Stimulated activated memory B cell treated with anti-CD40 and anti-IgM and Interleukin-4, amounts not matched to agents 10 μg/mL and 1 μg/mL and 100 μg/mL, for 72 hours (primary cell): ENCODE data around the gene USP10.
"Not testable (repeated sequence)": the region's sequence is repeated elsewhere in the genome, so short reads cannot be mapped to it uniquely, and the experiment has no call there.

Source experiments
- ATAC-seq: fragments of 150-1000 bp; cut with Tn5 transposase; 2 replicates; pipeline ENCODE4 v1.10.0; 2021
- H3K27ac Mint-ChIP-seq: one replicate; pipeline ENCODE4 v1.8.0; 2022; ENCODE audit warnings: mild to moderate bottlenecking, mixed read lengths
- H3K27me3 Mint-ChIP-seq: one replicate; pipeline ENCODE4 v1.8.0; 2022; ENCODE audit warnings: mixed read lengths
- H3K36me3 Mint-ChIP-seq: one replicate; pipeline ENCODE4 v1.8.0; 2022; ENCODE audit warnings: mixed read lengths
- H3K4me1 Mint-ChIP-seq: one replicate; pipeline ENCODE4 v1.8.0; 2022; ENCODE audit warnings: mixed read lengths
- H3K4me3 Mint-ChIP-seq: one replicate; pipeline ENCODE4 v1.8.0; 2022; ENCODE audit warnings: mild to moderate bottlenecking, moderate library complexity, mixed read lengths
- H3K9me3 Mint-ChIP-seq: one replicate; pipeline ENCODE4 v1.8.0; 2022; ENCODE audit warnings: mixed read lengths

The USP10 gene

GRCh38 chr16:84683691-84684591, 15.9 kb upstream of the USP10 start:
- Mint-ChIP-seq H3K27me3 (peaks cover 29% of the 10 kb centered on the region), H3K27ac (no peak overlapping the region), H3K36me3 (peaks cover 4% of the 10 kb centered on the region), H3K9me3 (no peaks in the 10 kb centered on the region), H3K4me3 (no peak overlapping the region), H3K4me1 (peaks cover 35% of the 10 kb centered on the region)
- no peak for ATAC-seq

- no peak overlapping the region for H3K4me3 Mint-ChIP-seq
- no peak for ATAC-seq
- H3K36me3 Mint-ChIP-seq = peaks cover 4% of the 10 kb centered on the region
- no peak overlapping the region for H3K27ac Mint-ChIP-seq
- H3K4me1 Mint-ChIP-seq = peaks cover 35% of the 10 kb centered on the region
- H3K9me3 Mint-ChIP-seq = no peaks in the 10 kb centered on the region
- H3K27me3 Mint-ChIP-seq = peaks cover 25% of the 10 kb centered on the region
Observed at GRCh38 chr16:84684592-84684965, 15.2 kb upstream of the USP10 start.

GRCh38 chr16:84685210-84685609, 14.6 kb upstream of the USP10 start:
- Mint-ChIP-seq H3K9me3 (no peaks in the 10 kb centered on the region), H3K27me3 (peaks cover 20% of the 10 kb centered on the region), H3K27ac (no peak overlapping the region), H3K4me1 (peaks cover 35% of the 10 kb centered on the region), H3K36me3 (peaks cover 4% of the 10 kb centered on the region), H3K4me3 (no peak overlapping the region)
- ATAC-seq = no peak

GRCh38 chr16:84686707-84687298, 13.0 kb upstream of the USP10 start:
- H3K4me3 Mint-ChIP-seq = no peak overlapping the region
- ATAC-seq = no peak

GRCh38 chr16:84687715-84688114, 12.1 kb upstream of the USP10 start:
- H3K36me3 Mint-ChIP-seq = peaks cover 4% of the 10 kb centered on the region
- peak overlapping the region; percentile 77 for H3K27ac Mint-ChIP-seq
- peaks cover 40% of the 10 kb centered on the region for H3K4me1 Mint-ChIP-seq
- H3K4me3 Mint-ChIP-seq = peak overlapping the region; percentile 26
- peak; percentile 97 for ATAC-seq
- H3K9me3 Mint-ChIP-seq = peaks cover 3% of the 10 kb centered on the region
- H3K27me3 Mint-ChIP-seq = peaks cover 16% of the 10 kb centered on the region

More at GRCh38 chr16:84686707-84687298, 13.0 kb upstream of the USP10 start:
- Mint-ChIP-seq H3K36me3 (peaks cover 4% of the 10 kb centered on the region), H3K9me3 (no peaks in the 10 kb centered on the region), H3K27ac (peak overlapping the region; percentile 48), H3K4me1 (peaks cover 35% of the 10 kb centered on the region), H3K27me3 (peaks cover 16% of the 10 kb centered on the region)

- peak overlapping the region; percentile 77 for H3K27ac Mint-ChIP-seq
- not testable (repeated sequence) for H3K36me3 Mint-ChIP-seq, H3K4me3 Mint-ChIP-seq, H3K9me3 Mint-ChIP-seq
- peaks cover 16% of the 10 kb centered on the region for H3K27me3 Mint-ChIP-seq
- H3K4me1 Mint-ChIP-seq = peaks cover 40% of the 10 kb centered on the region
- ATAC-seq = peak; percentile 32
Observed at GRCh38 chr16:84688163-84688562, 11.6 kb upstream of the USP10 start.

GRCh38 chr16:84689111-84689510, 10.7 kb upstream of the USP10 start:
- Mint-ChIP-seq H3K27ac (peak overlapping the region; percentile 77), H3K9me3 (peaks cover 3% of the 10 kb centered on the region), H3K4me3 (no peak overlapping the region), H3K36me3 (peaks cover 4% of the 10 kb centered on the region), H3K27me3 (peaks cover 9% of the 10 kb centered on the region), H3K4me1 (peaks cover 35% of the 10 kb centered on the region)
- no peak for ATAC-seq

GRCh38 chr16:84690088-84690819, 9.5 kb upstream of the USP10 start:
- H3K9me3 Mint-ChIP-seq = peaks cover 3% of the 10 kb centered on the region
- no peak overlapping the region for H3K27ac Mint-ChIP-seq
- ATAC-seq = no peak
- no peaks in the 10 kb centered on the region for H3K27me3 Mint-ChIP-seq
- H3K4me3 Mint-ChIP-seq = no peak overlapping the region
- H3K4me1 Mint-ChIP-seq = peaks cover 27% of the 10 kb centered on the region
- peaks cover 4% of the 10 kb centered on the region for H3K36me3 Mint-ChIP-seq

GRCh38 chr16:84692451-84693214, 7.2 kb upstream of the USP10 start:
- no peak overlapping the region for H3K4me3 Mint-ChIP-seq
- no peak overlapping the region for H3K27ac Mint-ChIP-seq
- peaks cover 3% of the 10 kb centered on the region for H3K9me3 Mint-ChIP-seq
- ATAC-seq = no peak
- peaks cover 3% of the 10 kb centered on the region for H3K36me3 Mint-ChIP-seq
- peaks cover 16% of the 10 kb centered on the region for H3K4me1 Mint-ChIP-seq
- no peaks in the 10 kb centered on the region for H3K27me3 Mint-ChIP-seq

- H3K9me3 Mint-ChIP-seq, H3K4me3 Mint-ChIP-seq, H3K4me1 Mint-ChIP-seq, ATAC-seq, H3K27ac Mint-ChIP-seq, H3K36me3 Mint-ChIP-seq, H3K27me3 Mint-ChIP-seq: not testable (repeated sequence)
Observed at GRCh38 chr16:84693869-84694268, 5.9 kb upstream of the USP10 start.

GRCh38 chr16:84694980-84695379, 4.8 kb upstream of the USP10 start:
- Mint-ChIP-seq H3K9me3 (peaks cover 3% of the 10 kb centered on the region), H3K4me1 (peaks cover 6% of the 10 kb centered on the region), H3K36me3 (no peaks in the 10 kb centered on the region), H3K27me3 (no peaks in the 10 kb centered on the region), H3K4me3 (no peak overlapping the region), H3K27ac (no peak overlapping the region)
- no peak for ATAC-seq

GRCh38 chr16:84699147-84699711, 571 bp upstream of the USP10 start:
- Mint-ChIP-seq H3K4me3 (peak overlapping the region; percentile 85), H3K27ac (peak overlapping the region; percentile 91), H3K27me3 (no peaks in the 10 kb centered on the region), H3K36me3 (no peaks in the 10 kb centered on the region), H3K9me3 (no peaks in the 10 kb centered on the region), H3K4me1 (peaks cover 20% of the 10 kb centered on the region)
- ATAC-seq = no peak

GRCh38 chr16:84700446-84701300, 873 bp downstream of the USP10 start:
- peaks cover 35% of the 10 kb centered on the region for H3K4me1 Mint-ChIP-seq
- peak overlapping the region; percentile 85 for H3K4me3 Mint-ChIP-seq
- H3K27me3 Mint-ChIP-seq = no peaks in the 10 kb centered on the region
- H3K36me3 Mint-ChIP-seq = peaks cover 6% of the 10 kb centered on the region
- peak; percentile 49 for ATAC-seq
- no peaks in the 10 kb centered on the region for H3K9me3 Mint-ChIP-seq
- peak overlapping the region; percentile 91 for H3K27ac Mint-ChIP-seq

- H3K36me3 Mint-ChIP-seq = peaks cover 9% of the 10 kb centered on the region
- ATAC-seq = no peak
- H3K27me3 Mint-ChIP-seq = no peaks in the 10 kb centered on the region
- H3K4me3 Mint-ChIP-seq = no peak overlapping the region
- peaks cover 54% of the 10 kb centered on the region for H3K4me1 Mint-ChIP-seq
- H3K27ac Mint-ChIP-seq = no peak overlapping the region
- no peaks in the 10 kb centered on the region for H3K9me3 Mint-ChIP-seq
Observed at GRCh38 chr16:84703681-84704080, 3.9 kb downstream of the USP10 start.
